ENCODE results near the gene PLA2G6.

PLA2G6 gene

GRCh38 chr22:38068641-38069371, 112.8 kb downstream of the PLA2G6 start:
- no peak for DNase-seq

GRCh38 chr22:38067761-38068360, 113.8 kb downstream of the PLA2G6 start:
- no peak for DNase-seq

- DNase-seq = no peak
Observed at GRCh38 chr22:38067028-38067415, 114.6 kb downstream of the PLA2G6 start.

- no peak for DNase-seq
Observed at GRCh38 chr22:38066381-38067027, 115.1 kb downstream of the PLA2G6 start.

GRCh38 chr22:38065539-38065938, 116.1 kb downstream of the PLA2G6 start:
- no peak for DNase-seq

- no peak for DNase-seq
Observed at GRCh38 chr22:38062791-38063190, 118.8 kb downstream of the PLA2G6 start.
